22Rv1 (cell line): Measurements from ENCODE around the gene PLPP6.

Experiments used
- CTCF ChIP-seq: fragments of 450-650 bp; IDR thresholded peaks from 2 replicates; pipeline ENCODE4 v1.5.1; 2017; ENCODE audit warnings: mild to moderate bottlenecking
- ZFX ChIP-seq: fragments of 450-650 bp; IDR thresholded peaks from 2 replicates; pipeline ENCODE4 v1.6.1; 2017; ENCODE audit warnings: antibody characterized with exemption, borderline replicate concordance

GRCh38 chr9:4661611-4662010, 483 bp upstream of the PLPP6 start:
- TF ChIP-seq CTCF (no peak), ZFX (no peak)
